ENCODE measurements around the gene CLMP.

The CLMP gene

DNA sequence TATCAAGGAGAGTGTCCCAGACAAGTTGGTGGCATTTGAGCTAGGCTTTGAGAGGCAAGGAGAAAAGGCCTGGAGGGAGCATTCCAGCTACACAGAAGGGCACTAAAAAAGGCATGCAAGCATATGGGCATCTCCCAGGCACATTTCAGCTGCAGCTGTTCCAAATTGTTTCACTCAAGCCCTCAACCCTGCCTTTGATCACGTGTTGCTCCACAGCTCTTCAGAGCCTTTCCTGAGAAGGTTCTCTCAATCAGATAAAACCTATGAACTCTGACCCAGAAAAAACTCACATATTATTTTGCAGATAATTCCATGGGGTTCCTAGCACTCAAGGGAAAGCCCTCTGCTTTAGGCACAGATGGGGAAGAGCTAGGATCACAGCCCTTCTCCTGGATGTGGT lies 108.7 kb downstream of the CLMP start:
- peak; percentile 23 for DNase-seq (ENCODE audit: low spot score)

- DNase-seq (ENCODE audit: low spot score): no peak
Observed at GRCh38 chr11:123085497-123085896, 109.6 kb downstream of the CLMP start.

DNA sequence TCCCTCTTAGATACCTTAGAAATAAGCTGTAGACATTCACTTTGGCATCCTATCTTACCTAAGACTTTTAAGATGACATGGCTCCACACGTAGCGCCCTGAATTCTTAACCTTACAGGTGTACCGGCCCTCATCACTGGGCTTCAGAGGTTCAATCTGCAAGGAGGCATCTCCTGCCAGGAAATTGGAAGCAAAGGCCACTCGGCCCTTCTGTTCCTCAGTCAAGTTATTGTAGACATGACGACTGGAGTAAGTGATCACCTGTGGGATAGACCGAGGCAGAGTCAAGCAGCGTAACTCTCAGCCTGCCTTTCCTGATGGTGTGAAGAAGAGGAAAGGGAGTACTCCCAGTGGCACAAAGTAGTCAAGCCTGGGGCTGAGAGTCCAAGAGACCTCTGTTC lies 110.6 kb downstream of the CLMP start:
- DNase-seq (ENCODE audit: low spot score): no peak

DNA sequence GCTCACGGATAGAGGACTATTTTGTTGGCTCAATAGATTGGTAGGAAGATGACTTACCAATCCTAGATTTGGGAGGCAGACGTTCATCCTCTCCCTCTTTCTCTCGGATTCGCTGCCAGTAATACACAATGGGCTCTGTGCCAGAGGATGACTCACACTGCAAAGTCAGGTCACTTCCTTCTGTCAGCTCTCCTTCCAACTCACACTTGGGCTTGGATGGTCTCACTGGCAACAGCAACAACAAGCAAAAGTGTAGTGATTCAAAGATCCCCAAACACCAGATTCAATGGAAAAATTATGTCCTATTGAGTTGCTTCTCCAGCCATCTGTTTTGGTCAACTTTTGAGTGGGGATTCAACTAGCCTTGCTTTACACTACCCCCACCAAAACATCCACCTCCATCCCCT lies 111.4 kb downstream of the CLMP start:
- DNase-seq (ENCODE audit: low spot score): no peak

GRCh38 chr11:123082977-123083376 lies 112.1 kb downstream of the CLMP start:
- no peak for DNase-seq (ENCODE audit: low spot score)

DNA sequence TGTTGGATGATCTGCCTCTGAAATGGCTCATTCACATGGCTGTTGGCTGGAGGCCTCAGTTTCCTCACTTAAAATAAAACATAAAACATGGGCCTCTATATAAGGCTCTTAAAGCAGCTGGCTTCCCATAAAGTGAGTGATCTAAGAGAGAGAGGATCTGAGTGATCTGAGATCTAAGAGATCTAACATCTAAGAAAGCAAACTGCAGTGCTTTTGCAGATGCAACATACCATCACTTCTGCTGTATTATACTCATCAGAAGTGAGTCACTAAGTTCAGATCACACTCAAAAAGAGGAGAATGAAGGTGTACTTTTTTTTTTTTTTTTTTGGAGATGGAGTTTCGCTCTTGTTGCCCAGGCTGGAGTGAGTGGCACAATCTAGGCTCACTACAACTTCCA lies 115.0 kb downstream of the CLMP start:
- no peak for DNase-seq (ENCODE audit: low spot score)

DNA sequence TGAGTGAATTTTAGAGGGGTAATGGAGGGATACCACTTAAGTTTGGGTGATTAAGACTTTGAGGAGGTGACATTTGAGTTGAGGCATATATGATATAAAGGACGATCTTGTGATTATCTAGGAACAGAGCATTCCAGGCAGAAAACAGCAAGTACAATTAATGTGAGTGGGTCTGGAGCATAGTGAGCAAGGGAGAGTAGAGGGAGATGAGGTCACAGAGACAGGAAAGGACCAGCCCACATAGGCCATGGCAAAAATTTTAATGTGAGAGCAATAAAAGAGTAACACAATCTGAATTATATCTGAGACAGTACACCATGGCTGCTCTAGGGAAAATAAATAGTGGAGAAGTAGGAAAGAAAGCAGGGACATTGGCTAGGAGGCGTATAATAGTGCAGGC lies 118.6 kb downstream of the CLMP start:
- DNase-seq (ENCODE audit: low spot score): no peak

DNA sequence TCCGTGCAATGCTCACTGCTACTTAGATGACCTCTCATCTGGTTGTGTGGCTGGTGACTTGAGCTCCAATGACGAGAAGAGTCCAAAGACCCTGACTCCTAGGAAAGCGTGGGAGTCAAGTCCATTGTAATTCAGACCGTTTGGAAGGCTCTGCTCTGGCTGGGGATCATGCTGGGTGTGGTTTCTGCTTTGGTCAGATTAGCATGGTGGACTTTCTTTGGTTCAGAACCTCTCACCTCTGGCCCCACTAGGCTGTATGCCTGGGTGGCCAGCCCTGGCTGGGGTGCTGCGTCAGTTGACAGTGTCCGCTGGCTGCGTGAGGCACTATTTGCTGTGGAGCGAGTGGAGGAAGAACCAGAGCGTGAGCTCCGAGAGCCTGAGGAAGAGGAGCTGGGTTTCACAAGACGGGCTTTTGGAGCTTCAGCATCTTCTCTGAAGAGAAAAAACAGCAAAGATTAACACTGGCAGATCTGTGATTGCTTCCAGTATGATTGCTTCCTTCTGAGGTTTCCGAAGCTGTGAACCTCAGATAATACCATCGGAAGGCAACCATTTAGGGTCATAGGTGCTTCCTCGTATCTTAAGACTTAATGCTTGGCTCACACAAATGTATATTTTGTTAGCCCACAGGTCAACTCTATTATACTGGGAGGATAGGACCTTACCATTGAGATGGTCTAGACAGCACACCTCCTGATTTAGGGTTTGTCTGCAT lies 121.5 kb downstream of the CLMP start:
- no peak for DNase-seq (ENCODE audit: low spot score)

DNA sequence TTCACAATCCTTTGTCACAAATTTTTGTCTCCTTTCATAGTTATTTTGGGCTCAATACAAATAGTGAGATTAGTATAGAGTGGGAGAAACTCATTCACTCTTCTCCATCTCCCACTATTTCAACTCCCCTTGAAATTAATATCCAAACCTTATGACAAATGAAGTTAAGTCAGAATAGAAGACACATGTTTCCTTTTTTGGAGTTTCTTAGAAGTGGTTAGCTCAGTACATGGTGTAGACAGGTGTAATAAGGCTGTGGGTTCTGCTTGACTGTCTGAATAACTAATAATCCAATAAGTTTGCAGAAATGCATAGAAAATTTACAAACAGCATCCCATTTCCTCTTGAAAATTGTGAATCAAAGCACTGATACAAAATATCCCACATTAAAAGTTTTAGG lies 122.3 kb downstream of the CLMP start:
- no peak for DNase-seq (ENCODE audit: low spot score)

DNA sequence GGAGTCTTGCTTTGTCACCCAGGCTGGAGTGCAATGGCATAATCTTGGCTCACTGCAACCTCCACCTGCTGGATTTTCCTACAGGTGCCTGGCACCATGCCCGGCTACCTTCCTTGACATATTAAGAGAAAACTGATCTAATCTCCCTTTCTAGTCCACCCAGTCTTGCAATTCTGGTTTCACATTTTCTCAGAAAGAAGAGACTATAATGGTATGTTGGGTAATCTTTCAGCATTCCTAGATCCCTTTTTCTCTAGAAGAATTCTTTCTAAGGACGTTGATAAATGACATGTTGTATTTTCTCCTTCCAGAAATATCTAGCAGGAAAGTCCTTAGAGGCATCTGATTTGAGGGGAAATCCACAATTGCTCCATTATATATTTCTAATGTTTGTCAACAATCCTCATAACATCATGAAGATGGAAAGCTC lies 122.7 kb downstream of the CLMP start:
- DNase-seq (ENCODE audit: low spot score): no peak

GRCh38 chr11:123069908-123070821 lies 124.9 kb downstream of the CLMP start:
- DNase-seq (ENCODE audit: low spot score): no peak

- no peak for DNase-seq (ENCODE audit: low spot score)
Observed at GRCh38 chr11:123065621-123066020, 129.4 kb downstream of the CLMP start.

GRCh38 chr11:123063826-123064657 lies 131.0 kb downstream of the CLMP start:
- no peak for DNase-seq (ENCODE audit: low spot score)

DNA sequence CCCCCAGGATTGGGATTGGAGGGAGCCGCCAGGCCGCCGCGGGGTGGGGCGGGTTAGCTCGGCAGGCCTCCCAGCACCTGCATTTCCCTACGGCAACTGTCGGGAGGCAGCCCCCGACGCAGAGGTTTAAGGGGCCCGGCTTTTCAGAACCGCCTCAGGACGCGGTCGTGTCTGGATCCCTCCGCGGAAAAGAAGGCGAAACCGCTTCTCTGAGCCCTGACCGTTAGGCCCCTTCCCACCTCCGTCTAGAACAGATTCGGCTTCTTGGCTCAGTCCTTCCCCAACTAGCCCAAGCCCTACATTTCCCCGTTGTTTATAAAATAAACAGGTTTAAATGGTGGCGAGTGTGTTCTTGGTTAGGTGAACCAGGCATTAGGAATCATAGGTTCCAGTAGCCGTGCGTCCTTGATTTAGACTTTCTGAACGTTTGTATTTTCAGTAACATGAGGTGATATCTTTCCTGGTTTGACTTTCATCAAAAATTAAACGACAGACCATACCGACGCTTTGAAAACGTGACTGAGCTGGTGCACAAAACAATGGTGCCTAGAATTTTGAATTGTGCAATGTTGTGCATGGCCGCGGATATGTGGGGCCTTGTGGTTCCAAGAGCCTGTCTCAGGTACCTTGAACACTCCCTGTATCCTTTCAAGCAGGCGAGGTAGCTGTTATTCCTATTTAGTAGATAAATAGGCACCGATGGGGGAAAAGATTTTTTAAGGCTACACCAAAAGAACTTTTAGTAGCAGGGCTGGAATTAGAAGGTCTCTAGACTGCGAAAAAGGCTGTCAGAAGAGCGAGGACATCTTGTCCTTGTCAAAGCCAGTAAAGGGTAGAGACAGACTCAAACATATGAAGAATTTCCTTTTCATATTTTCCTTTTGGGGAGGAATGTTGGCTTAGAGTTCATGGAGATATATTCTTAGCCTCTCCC lies 131.9 kb downstream of the CLMP start:
- no peak for DNase-seq (ENCODE audit: low spot score)

DNA sequence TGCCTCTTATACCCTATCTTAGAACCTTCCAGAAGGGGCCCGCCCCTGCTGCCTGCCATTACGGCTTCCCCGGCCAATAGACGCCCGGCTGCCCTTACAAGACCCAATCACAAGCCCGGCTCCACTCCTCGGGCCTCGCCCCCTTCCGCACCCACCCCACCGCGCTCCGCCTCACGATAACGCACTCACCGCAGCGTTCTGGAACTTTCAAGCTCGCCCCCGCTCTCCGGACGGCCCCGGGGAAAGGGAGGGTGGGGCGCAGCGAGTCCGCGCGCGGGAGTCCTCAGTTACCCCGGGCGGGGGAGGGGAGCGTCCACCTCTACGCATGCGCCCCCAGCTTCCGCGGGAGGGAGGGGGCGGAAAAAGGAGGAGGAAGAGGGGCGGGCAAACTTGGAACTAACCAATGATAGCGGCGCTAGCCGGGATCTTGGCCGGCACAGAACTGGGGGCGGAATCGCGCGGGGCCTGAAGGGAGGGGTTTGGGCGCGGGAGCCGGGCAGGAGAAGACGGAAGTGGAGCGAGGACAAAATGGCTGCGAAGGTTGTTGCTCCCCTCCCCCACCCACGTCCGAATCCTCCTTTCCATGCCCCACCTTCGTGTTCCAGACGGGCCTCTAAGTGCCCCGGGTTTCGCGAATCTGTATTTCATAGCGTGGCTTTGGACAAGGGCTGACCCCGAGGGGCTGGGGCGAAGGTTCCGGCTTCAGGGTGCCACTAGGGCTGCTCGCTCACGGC lies 132.7 kb downstream of the CLMP start:
- peak; percentile 96 for DNase-seq (ENCODE audit: low spot score)

DNA sequence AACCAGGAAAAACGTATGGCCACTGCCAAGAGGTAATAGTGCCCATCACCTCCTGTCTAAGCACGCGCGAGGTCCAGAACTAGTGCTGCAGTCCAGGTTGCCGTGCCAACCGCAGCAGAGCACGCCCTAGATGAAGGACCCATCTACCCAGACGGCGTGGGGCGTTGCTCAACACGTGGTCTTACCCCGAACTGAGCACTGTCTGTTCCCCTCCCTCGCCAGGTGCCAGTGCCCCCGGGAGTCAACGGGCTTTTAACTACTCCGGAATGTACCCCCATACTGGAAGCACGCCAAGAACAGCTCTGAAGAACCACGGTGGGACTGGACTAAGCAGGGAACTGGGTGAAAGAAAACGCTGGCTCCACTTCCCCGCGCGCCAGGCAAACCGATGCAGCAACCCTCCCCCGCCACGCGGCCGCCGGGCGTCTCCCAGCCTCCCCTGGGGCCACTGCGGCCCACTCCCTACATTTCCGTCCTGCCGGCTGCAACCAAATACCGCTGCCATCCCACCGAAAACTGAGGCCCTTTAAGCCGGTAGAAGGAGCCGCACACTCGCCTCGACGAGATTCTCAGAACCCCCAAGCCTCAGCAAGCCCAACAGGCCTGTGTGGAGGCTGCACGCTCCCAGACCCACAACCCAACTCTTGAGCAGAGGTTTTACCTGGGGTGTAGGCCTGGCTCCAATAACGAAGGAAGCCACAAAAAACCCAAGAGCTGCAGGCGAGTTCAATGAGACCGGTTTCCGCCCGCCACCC lies 133.5 kb downstream of the CLMP start, which contains the start of gene HSPA8:
Gene HSPA8 (minus strand): TSS at position 734 of the 755 bp plus-strand sequence. CDS start 812 bp downstream, outside the sequence.
- peak; percentile 29 for DNase-seq (ENCODE audit: low spot score)

DNA sequence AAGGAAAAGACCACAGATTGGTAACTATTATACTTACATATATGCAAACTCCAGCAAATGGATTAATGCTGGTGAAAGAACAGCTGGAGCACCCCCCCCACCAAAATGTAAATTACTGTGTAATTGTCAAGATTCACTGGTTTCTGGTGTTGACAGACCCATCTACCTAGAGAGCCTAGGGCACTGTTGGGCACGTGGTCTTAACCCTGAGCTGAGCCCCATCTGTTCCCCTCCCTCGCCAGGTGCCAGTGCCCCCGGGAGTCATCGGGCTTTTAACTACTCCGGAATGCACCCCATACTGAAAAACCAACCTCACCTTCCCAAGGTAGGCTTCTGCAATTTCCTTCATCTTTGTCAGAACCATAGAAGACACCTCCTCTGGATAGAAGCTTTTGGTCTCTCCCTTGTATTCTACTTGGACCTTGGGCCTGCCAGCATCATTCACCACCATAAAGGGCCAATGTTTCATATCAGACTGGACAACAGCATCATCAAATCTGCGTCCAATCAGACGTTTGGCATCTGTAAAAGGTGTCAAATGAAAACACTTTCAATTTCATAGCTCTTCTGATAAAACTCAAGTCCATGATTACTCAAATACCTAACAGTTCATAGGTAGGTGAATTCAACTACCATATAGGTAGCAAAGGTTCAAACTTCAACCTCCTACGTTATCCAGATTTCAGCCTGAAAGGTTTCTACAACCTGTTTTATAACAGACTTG lies 134.6 kb downstream of the CLMP start:
- DNase-seq (ENCODE audit: low spot score): no peak

All from SK-N-DZ (cell line).